ENCODE measurements around the gene KRI1.
"Not testable (repeated sequence)": the region's sequence is repeated elsewhere in the genome, so short reads cannot be mapped to it uniquely, and the experiment has no call there.

Gene KRI1

DNA sequence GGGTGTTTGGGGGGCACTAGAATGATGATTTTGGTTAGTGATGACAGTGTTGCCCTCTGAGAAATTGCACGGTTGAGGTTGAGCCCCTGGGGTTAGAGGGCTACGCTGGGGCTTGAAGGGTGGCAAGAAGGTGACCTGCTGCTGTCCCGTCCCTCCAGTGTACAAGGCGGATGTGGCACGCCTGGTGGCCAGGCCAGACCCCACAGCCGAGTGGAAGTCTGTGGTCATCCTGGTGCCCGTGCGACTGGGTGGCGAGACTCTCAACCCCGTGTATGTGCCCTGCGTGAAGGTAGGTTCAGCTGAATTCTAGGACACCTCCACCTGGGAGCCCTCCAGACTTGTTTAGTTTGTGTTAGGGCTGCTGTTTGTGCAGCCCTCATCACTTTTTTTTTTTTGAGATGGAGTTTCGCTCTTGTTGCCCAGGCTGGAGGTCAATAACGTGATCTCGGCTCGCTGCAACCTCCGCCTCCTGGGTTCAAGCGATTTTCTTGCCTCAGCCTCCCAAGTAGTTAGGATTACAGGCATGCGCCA lies 17.0 kb downstream of the KRI1 start:
- no peak for DNase-seq

DNA sequence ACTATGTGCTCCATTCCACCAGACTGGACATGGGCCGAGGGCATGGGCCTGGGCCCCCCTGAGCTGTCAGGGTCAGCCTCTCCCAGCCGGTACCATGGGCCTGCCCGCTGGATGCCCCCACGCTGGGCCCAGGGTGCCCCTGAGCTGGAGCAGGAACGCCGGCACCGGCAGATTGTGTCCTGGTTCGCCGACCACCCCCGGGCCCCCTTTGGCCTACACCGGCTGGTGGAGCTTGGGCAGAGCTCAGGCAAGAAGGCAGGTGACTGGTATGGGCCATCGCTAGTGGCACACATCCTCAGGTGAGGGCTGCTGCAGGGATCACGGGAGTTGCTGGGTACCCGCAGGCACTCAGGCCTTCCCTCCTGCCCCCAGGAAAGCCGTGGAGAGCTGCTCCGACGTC lies 19.0 kb downstream of the KRI1 start:
- DNase-seq, result no peak

DNA sequence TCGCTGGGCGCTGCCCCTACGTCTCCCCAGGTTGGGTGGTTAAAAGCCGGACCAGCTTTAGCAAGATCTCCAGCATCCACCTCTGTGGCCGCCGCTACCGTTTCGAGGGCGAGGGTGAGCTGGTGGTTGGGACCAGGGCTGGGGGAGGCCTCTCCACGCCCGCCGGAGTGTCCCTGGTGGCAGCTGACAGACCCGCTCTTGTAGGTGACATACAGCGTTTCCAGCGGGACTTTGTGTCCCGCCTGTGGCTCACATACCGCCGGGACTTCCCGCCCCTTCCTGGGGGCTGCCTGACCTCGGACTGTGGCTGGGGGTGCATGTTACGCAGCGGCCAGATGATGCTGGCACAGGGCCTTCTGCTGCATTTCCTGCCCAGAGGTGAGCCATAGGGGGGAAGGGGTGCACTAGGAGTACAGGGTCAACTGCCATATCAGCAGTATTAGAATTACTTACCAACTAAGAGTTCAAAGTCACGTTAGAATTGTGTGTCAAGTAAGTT lies 21.0 kb downstream of the KRI1 start:
- peak; percentile 30 to 41 for DNase-seq

DNA sequence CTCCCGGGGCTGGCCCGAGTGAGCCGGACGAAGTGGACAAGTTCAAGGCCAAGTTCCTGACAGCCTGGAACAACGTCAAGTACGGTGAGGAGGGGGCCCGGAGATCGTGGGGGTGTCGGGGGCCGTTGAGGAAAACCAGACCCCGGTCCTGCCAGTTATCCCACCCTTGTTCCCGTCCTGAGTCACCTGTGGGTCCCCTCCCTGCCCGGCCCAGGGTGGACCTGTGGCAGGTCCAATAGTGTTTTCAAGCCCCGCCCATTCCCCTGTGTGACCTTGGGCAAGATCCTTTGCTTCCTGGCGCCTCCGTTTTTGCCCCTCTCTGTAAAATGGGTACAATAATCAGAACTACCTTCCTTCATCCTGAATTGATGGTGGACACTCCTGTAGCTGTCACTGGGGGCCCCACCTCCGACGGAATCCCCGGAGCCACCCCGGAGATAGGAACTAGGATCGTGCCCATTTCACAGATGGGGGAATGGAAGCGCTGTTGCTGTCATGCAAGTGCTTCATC lies 21.5 kb downstream of the KRI1 start:
- peak; percentile 48 to 57 for DNase-seq

DNA sequence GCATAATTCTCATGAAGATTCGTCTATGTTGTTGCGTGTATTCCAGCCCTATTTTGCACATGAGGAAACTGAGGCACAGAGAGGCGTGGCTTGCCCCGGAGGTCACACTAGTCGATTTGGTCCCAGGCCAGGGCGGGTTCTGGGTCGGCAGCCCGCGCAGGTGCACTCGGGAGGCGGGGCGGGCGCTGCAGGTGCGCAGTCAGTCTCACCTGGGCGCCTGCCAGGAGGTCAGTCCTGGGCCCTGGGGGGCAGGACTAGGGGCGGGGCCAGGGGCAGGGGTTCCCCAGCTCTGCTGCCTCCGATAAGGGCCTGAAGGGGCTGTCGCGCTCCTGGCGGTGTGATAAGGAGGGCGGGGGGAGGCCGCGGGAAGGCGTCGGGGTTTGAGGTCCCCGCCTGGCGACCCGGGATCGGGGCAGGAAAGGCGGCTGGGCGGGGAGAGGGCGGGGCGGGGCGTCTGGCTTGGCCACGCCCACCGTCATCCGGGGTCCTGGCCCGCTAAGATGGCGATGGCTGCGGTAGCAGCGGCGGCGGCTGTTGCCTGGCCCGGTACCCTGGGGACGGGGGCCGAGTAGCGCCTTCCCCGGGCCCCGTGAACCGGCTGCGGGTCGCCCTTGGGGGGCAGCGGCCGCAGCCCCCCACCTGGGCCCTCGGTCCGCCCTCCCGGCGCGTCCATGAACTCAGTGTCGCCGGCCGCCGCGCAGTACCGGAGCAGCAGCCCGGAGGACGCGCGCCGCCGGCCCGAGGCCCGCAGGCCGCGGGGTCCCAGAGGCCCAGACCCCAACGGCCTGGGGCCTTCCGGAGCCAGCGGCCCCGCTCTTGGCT lies 22.2 kb downstream of the KRI1 start, which contains the start of gene ATG4D:
TSS of gene ATG4D (plus strand) at position 485 of the 822 bp plus-strand sequence. CDS start at position 672, 187 bp downstream.
- peak; percentile 83 to 88 for DNase-seq

DNA sequence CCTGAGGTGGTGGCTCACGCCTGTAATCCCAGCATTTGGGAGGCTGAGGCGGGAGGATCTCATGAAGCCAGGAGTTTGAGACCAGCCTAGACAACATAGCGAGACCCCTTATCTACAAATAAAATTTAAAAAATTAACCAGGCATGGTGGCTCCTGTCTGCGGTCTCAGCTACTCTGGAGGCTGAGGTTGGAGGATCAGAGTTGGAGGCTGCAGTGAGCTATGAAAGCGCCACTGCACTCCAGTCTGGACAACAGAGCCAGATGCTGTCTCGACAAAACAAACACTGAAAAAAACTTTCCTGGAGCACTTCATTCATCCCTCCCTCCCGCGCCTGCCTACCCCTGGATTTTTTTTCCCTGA lies 22.8 kb downstream of the KRI1 start:
- no peak for DNase-seq

DNA sequence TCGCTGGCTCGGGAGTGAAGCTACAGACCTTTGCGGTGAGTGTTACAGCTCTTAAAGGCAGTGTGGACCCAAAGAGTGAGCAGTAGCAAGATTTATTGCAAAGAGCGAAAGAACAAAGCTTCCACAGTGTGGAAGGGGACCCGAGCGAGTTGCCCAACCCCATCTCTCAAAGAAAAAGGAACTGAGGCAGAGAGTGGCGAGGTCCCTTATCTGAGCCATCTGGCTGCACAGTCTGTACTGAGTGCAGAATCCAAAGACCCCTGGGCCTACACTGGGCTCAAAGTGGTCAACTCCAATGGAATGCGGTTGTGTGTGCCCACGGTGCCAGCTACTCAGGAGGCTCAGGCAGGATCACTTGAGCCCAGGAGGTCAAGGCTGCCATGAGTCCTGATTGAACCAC lies 26.8 kb downstream of the KRI1 start:
- DNase-seq, result not testable (repeated sequence)

DNA sequence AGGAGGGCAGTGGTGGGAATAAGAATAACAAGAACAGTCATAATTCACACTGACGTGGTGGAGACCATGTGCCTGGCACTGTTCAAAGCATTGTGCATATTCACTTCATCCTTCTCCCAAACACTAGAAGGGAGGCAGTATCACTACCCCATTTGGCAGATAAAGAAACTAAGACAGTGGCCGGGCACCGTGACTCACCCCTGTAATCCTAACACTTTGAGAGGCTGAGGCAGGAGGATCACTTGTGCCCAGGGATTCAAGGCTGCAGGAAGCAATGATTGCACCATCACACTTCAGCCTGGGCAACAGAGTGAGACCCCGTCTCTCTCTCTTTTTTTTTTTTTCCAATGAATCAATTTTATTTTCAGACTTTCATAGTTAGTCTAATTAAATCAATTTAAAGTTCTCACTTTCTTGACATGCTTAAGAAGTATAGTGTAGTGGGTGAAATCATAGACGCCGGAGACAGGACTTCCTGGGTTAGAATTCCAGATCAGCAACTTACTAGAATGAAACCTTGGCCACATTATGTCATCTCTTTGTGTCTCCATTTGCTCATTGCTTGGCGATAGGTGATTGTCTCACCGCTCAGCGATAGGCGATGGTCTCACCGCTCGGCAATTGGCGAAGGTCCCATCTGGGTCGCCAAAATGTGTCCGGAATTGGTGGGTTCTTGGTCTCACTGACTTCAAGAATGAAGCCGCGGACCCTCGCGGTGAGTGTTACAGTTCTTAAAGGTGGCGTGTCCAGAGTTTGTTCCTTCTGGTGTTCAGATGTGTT lies 27.4 kb downstream of the KRI1 start:
- DNase-seq, result no peak

DNA sequence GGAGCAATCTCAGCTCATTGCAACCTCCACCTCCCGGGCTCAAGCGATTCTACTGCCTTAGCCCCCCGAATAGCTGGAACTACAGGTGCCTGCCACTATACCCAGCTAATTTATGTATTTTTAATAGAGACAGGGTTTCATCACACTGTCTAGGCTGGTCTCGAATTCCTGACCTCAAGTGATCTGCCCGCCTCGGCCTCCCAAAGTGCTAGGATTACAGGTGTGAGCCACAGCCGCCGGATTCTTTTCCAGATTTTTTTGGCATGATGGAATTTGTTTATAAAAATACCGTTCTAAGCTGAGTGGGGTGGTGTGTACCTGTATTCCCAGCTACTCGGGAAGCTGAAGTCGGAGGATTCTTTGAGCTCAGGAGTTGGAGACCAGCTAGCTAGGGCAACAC lies 28.1 kb downstream of the KRI1 start:
- no peak for DNase-seq

DNA sequence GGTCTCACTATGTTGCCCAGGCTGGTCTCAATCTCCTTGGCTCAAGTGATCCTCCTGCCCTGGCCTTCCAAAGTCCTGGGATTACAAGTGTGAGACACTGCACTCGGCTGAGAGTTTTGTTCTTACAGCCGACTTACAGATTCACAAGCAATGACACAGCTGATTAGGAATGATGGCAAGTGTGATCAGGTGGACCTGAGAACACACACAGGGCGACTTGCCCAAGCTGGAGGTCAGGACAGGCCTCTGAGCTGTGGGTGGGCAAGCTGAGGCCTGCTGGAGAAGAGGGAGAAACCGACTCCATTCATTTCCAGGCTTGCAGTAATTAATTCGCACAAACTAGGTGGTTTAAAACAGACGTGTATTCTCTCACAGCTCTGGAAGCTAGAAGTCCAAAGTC lies 30.2 kb downstream of the KRI1 start:
- DNase-seq, result no peak

DNA sequence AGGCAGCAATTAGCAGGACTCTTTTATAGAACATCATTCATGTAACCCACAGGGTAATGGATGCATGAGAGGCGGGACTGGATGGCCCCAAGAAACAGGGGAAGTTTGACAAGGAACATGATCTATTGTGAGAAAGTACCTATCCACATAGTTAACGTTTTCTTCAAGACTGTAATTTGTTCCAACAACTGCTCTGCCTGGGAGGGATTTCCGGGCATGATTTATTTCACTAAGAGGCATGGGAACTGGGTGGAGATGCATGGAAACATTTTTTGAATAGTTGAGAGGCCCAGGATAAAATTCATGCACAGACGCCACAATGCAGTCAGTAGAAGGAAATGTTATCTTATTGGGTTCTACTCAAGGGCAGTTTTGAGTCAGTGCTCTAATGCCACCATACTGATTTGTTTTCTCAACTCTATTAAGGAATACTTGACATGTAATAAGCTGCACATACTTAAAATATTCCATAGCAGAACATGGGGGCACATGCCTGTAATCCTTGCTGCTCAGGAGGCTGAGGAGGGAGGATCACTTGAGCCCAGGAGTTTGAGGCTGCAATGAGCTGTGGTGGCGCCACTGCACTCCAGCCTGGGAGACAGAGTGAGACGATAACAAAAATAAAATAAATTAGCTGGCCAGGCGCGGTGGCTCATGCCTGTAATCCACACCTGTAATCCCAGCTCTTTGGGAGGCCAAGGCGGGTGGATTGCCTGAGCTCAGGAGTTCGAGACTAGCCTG lies 32.0 kb downstream of the KRI1 start:
- DNase-seq, result no peak

DNA sequence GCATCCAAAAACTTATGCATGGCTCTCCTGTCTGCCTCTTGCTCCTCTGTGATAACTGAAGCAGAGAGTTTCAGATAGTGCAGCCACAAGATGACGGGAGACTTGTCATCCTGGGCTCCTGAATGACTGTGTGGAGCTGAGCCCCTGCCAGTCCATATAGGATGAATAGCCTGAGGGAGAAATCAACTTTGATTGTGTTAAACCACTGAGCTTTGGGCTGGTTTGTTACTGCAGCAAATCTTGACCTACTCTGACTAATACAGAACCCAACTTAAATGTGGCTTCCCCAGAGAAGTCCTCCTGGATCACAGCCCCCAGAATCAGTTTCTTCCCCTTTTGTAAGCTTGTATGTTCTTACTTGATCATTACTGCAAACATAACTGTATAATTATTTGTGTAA lies 33.4 kb downstream of the KRI1 start:
- DNase-seq, result no peak

DNA sequence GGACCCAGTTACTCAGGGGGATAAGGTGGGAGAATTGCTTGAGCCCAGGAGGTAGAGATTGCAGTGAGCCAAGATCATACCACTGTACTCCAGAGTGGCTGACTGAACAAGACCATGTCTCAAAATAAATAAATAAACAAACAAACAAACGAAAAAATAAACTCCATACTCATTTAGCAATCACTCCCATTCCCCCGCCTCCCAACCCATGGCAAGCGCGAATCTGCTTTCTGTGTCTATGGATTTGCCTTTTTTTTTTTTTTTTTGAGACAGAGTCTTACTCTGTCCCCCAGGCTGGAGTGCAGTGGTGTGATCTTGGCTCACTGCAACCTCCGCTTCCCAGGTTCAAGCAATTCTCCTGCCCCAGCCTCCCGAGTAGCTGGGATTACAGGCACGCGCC lies 38.9 kb downstream of the KRI1 start:
- not testable (repeated sequence) for DNase-seq

DNA sequence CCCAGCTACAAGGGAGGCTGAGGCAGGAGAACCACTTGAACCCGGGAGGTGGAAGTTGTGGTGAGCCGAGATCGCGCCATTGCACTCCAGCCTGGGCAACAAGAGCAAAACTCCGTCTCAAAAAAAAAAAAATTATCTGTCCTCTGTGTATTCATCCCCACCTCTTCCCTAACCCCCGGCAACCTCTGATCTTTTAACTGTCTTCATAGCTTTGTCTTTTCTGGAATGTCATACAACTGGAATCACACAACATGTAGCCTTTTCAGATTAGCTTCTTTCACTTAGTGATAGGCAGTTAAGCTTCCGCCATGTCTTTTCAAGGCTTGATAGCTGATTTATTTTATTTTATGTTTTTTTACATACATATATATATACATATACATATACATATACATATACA lies 40.2 kb downstream of the KRI1 start:
- no peak for DNase-seq

DNA sequence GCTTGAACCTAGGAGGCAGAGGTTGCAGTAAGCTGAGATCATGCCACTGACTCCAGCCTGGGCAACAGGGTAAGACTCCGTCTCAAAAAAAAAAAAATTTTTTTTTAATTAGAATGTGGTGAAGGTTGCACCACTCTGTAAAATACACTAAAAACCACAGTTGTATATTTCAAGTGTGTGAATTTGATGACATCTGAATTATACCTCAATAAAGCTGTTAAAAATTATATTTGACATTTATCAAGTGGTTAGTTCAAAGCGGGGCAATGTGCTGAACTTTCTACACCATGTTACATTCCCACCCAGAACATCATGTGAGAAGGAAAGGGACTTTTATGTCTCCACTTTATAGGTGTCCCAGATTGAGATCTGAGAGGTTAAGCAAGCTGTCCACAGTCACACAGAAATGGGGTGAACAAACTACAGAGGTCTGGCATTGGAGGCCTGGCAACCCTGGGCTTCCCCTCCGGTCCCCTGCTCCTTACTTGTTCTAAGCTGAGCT lies 42.6 kb downstream of the KRI1 start:
- no peak for DNase-seq

DNA sequence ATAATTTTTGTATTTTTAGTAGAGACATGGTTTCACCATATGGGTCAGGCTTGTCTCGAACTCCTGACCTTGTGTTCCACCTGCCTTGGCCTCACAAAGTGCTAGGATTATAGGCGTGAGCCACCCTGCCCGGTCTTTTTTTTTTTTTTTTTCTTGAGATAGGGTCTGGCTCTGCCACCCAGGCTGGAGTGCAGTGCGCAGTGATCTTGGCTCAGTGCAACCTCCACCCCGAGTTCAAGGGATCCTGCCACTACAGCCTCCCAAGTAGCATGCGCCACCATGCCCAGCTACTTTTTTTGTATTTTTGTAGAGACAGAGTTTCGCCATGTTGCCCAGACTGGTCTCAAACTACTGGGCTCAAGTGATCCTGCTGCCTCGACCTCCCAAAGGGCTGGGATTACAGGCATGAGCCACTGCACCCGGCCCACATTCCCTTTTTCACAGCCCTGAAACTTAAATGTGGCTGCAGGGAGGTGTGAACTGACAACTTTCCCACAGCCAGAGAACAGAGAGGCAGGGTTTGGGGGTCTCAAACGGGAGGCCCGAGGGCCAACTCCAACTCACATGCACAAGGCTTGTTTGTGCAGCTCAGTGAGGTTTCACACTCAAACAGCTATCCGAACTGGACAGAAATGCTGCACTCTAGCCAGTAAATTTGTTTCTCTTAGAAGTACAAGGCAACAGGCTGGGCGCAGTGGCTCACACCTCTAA lies 44.2 kb downstream of the KRI1 start:
- DNase-seq, result no peak

DNA sequence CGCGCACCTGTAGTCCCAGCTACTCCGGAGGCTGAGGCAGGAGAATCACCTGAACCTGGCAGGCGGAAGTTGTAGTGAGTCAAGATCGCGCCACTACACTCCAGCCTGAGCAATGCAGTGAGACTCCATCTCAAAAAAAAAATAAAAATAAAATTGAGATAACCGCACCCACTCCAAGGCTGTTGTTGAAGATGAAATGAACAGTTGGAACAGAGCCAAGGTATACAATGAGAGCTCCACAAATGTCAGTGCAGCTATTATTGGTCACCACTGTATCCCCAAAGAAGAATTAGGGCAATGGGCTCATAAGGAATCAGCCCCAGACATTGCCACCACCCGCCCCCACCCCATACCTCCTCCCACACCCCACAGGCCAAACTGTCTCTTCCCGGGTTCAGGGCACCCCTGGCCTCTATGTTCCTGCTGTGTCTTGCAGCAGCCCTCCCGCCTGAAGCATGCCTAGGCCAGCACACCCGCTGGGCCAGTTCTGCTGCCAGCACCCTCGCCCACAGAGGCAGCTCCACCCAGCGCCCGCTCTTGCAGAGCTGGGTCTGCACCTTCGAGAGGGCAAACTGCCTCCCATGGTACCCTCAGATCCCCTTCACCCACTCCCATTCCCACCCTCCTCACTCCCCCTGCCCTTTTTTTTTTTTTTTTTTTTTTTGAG lies 45.0 kb downstream of the KRI1 start:
- no peak for DNase-seq

DNA sequence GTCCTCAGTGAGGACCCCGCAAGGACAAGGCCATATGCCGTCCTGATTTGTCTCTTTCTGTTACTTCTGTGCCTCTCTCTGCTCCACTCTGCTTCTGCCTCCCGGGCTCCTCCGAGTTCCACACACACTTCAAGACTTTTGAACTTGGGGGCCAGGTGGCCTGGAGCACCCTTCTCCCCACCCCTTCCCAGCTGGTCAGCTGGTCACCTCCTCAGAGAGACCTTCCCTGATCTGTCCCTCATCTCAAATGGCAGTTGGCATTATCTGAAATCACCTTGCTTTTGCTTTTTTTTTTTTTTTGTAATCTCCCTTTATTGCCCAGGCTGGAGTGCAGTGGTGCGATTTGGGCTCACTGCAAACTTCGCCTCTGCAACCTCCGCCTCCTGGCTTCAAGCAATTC lies 46.4 kb downstream of the KRI1 start:
- DNase-seq, result no peak

DNA sequence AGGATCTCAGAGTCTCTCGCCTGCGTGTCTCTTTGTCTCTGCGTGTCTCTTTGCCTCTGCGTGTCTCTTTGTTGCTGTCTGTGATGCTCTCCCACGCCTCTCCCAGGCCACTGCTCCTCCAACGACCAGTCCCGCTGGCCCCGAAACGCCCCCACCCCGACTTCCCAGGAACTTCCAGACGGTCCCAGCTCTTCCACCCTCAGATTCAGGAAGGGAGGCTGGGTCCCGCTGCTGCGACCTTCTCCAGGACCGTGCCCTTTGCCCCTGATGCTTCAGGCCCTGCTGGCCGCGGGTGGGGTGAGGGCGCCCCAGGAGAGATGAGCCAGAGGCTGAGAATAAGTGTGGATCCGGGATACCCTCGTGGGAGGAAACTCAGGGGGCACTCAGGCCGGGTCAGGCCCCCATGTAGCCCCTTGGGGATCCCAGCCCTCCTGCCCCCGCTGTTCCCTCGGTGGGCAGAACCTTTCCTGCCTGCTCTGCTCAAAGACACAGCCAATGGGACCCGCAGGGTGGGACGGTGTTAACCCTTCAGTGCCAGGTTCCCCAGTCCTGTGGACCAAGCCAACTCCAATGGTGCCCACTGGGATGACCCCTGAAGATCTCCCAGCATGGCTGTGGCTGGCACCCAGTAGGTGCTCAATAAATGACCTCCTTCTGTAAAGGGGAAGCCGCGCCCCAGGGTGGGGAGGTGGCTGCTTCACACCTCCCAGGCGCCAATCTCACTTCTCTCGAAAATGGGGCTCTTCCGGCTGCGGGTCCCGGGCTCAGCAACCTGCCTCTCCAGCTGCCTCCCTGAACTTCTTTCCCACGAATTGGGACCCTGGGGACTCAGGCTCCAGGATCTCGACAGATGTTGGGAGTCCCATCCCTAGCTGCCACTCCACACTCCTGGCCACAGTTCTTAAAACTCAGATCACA lies 47.1 kb downstream of the KRI1 start:
- no peak for DNase-seq

DNA sequence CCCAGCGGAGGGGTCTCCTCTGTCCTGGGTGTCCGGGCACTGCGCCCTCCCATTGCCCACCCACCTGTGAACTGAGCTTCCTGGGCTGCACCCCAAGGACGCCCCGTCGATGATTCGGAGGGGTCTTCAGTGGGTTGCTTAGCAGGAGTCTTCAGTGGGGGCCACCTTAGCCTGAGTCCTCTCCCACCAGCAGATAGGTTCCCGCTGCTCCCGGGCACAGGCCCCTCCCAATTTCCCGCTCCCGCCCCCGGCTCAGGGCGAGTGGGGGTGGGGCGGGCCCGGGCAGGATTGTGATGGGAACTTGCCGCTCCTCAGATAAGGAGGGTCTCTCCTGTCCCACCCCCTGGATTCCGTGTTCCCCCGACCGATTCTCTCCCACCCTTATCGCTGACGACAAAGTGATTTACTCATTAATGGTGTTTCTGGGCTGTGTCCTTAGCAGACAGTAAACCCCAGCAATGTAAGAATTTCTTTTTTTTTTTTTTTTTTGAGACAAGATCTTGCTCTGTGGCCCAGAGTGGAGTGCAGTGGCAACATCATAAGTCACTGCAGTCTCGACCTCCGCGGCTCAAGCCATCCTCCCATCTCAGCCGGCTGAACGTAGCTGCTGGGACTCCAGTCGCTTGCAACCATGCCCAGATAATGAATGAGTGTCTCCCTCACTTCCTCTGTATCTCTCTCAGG lies 47.9 kb downstream of the KRI1 start:
- no peak for DNase-seq

Data from activated T-cell treated with anti-CD3 and anti-CD28 coated beads, Interleukin-2, amount 50 U/mL, for 48 hours (primary cell).